ENCODE results near the gene CTSZ.

DNA sequence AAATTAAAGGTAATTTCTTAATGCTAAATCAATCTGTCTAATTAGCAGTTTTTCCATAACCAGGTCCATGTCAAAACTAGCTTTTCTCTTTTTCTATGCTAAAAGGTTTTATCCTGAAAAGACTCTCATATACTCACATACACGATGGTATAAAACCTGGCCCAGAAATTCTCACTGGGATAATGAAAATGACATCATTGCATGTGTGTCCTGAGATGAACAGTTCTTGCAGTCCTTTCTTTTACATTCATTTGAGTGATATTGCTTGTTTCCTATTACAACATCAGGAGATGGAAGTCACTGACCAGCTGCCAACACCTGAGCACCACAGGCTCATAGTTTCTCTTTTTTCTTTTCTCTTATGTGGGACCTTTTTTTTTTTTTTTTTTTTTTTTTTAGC, 43.4 kb upstream of the CTSZ start:
- TF ChIP-seq CTCF (IDR thresholded peaks at IDR 0.05) (no peak), EP300 (IDR thresholded peaks at IDR 0.05) (no peak)

All from sigmoid colon (tissue), 4 donors.